Measurements from ENCODE around the gene WIPI1. TPM values are rescaled to one million over a fixed set of nuclear protein-coding genes. Genes with fewer than 3 reads are reported as not detected.

WIPI1 gene
- total RNA-seq, 1 donor from 2014 or later, result 89.9 TPM

GRCh38 chr17:68389041-68389440 lies 68.3 kb downstream of the WIPI1 start:
- TF ChIP-seq, protein P1, sequence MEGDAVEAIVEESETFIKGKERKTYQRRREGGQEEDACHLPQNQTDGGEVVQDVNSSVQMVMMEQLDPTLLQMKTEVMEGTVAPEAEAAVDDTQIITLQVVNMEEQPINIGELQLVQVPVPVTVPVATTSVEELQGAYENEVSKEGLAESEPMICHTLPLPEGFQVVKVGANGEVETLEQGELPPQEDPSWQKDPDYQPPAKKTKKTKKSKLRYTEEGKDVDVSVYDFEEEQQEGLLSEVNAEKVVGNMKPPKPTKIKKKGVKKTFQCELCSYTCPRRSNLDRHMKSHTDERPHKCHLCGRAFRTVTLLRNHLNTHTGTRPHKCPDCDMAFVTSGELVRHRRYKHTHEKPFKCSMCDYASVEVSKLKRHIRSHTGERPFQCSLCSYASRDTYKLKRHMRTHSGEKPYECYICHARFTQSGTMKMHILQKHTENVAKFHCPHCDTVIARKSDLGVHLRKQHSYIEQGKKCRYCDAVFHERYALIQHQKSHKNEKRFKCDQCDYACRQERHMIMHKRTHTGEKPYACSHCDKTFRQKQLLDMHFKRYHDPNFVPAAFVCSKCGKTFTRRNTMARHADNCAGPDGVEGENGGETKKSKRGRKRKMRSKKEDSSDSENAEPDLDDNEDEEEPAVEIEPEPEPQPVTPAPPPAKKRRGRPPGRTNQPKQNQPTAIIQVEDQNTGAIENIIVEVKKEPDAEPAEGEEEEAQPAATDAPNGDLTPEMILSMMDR (IDR thresholded peaks at IDR 0.05; ENCODE audit: borderline replicate concordance), result no peak
- intact Hi-C loops (cut with micrococcal nuclease), result no loop called here
- H3K4me3 ChIP-seq, result no peak overlapping the region
- H3K27ac ChIP-seq (replicated peaks), result no peak overlapping the region
- no peaks in the 10 kb centered on the region for H3K36me3 ChIP-seq
- DNase-seq, result no peak
- H3K27me3 ChIP-seq (ENCODE audit: low read depth), result no peaks in the 10 kb centered on the region
- no peaks in the 10 kb centered on the region for H3K9me3 ChIP-seq (replicated peaks)
- peaks cover 34% of the 10 kb centered on the region for H3K4me1 ChIP-seq

GRCh38 chr17:68387435-68388218 lies 69.7 kb downstream of the WIPI1 start:
- no peaks in the 10 kb centered on the region for H3K36me3 ChIP-seq
- no peak overlapping the region for H3K4me3 ChIP-seq
- intact Hi-C loops (cut with micrococcal nuclease), result no loop called here
- H3K27me3 ChIP-seq (ENCODE audit: low read depth), result no peaks in the 10 kb centered on the region
- no peak overlapping the region for H3K27ac ChIP-seq (replicated peaks)
- no peak for DNase-seq
- peaks cover 49% of the 10 kb centered on the region for H3K4me1 ChIP-seq
- TF ChIP-seq, protein P1 (IDR thresholded peaks at IDR 0.05; ENCODE audit: borderline replicate concordance), result no peak
- no peaks in the 10 kb centered on the region for H3K9me3 ChIP-seq (replicated peaks)

DNA sequence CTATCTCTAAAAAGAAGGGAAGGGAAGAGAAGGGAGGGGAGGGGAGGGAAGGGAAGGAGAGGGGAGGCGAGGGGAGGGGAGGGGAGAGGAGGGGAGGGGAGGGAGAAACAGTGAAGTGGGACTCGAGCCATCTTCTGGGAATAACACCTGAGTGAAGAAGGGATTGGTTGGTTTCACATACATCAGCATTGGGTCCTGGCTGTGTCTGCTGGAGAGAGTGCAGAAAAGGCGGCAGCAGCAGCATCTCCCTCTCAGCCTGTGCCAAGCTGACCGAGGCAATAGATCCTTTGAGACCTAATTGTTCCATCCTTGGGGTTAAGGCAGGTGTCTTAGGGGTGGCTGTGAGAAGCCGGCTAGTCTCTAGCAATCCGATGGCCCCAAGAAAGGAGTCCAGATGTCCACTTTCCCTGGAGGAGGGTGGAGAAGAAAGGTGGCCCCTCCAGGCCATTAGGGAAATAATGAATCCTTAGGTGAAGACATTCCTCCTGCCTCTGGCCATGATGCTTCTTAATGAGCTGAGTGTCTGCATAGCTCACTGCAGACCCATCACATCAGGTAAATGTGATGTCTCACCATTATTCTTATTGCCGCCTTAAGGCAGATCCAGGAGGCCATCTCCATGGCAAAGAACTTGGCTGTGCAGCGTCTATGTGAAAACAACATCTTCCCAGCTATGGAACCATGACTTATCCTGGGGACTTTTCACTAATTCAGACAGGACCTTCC lies 71.6 kb downstream of the WIPI1 start:
- peaks cover 57% of the 10 kb centered on the region for H3K4me1 ChIP-seq
- H3K36me3 ChIP-seq, result no peaks in the 10 kb centered on the region
- H3K27ac ChIP-seq (replicated peaks), result peak overlapping the region; percentile 66
- no peaks in the 10 kb centered on the region for H3K9me3 ChIP-seq (replicated peaks)
- TF ChIP-seq, protein P1 (IDR thresholded peaks at IDR 0.05; ENCODE audit: borderline replicate concordance), result no peak
- H3K27me3 ChIP-seq (ENCODE audit: low read depth), result no peaks in the 10 kb centered on the region
- DNase-seq, result no peak
- no peak overlapping the region for H3K4me3 ChIP-seq
- intact Hi-C loops (cut with micrococcal nuclease), result no loop called here

DNA sequence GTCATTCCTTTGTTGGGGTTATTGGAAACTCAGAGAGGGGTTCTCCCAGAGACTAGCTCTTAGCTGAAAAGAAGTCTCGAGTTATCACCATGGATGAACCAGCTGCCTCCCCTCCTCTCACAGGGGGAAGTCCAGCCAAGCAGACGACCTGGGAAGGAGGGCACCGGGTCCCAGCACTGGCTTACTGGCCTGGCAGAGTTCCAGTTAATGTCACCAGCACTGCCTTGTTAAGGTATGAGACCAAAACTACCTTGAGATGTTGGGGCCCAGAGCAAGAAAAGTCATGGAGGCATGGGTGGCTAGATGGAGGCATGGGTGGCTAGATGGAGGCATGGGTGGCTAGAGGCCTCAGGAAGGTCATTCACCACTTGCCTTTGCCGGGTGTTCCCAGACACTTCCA lies 72.4 kb downstream of the WIPI1 start:
- Histone ChIP-seq H3K4me1 (peaks cover 63% of the 10 kb centered on the region), H3K27ac (replicated peaks) (peak overlapping the region; percentile 75), H3K4me3 (no peak overlapping the region), H3K36me3 (no peaks in the 10 kb centered on the region), H3K9me3 (replicated peaks) (no peaks in the 10 kb centered on the region), H3K27me3 (ENCODE audit: low read depth) (no peaks in the 10 kb centered on the region)
- intact Hi-C loops (cut with micrococcal nuclease), result no loop called here
- no peak for DNase-seq
- TF ChIP-seq, protein P1 (IDR thresholded peaks at IDR 0.05; ENCODE audit: borderline replicate concordance), result no peak

DNA sequence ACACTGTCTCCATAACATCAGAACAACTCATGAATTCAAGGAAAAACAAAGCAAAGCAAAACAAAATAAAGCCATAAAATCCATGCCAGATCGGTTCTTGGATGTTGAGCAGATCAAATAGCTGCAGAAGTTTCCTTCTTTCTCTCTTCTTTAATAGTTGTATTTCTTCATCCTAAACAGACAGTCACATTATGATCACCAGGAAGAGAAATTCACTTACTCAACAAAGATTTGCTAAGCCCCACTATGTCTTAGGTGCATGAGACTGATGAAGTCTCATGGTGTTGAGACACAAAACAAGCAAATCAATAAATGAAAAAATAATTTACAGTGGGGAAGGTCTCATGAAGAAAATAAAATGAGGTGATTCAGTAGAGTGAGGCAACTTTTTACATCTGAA lies 72.8 kb downstream of the WIPI1 start:
- Histone ChIP-seq H3K27ac (replicated peaks) (peak overlapping the region; percentile 75), H3K4me3 (no peak overlapping the region), H3K4me1 (peaks cover 68% of the 10 kb centered on the region), H3K27me3 (ENCODE audit: low read depth) (no peaks in the 10 kb centered on the region), H3K9me3 (replicated peaks) (no peaks in the 10 kb centered on the region), H3K36me3 (no peaks in the 10 kb centered on the region)
- intact Hi-C loops (cut with micrococcal nuclease), result no loop called here
- DNase-seq, result no peak
- TF ChIP-seq, protein P1 (IDR thresholded peaks at IDR 0.05; ENCODE audit: borderline replicate concordance), result no peak
